Adipose tissue (tissue), 3 donors: Measurements from ENCODE around the gene HMOX2. TPM values are rescaled to one million over a fixed set of nuclear protein-coding genes. Genes with fewer than 3 reads are reported as not detected.

Experiments used
- H3K27ac ChIP-seq: one replicate; pipeline ENCODE4 v1.5.1; 2013; ENCODE audit warnings: low read depth, low read length
- WGBS, 3 donors: extraction: QIAGEN DNeasy Blood & Tissue Kit; methylation state at CpG; one replicate each; pipeline ENCODE4 v1.1.7; 2013; 5-methylcytosine and 5-hydroxymethylcytosine counted together
- polyA plus RNA-seq, 3 donors: library from polyadenylated mRNA; stranded (reverse); fragments of 200-250 nt; gene quantifications; one replicate each; pipeline ENCODE4 v1.2.3, GENCODE V29; 2013
- donor health status: healthy with polysubstance abuse.
- donor health status: Bipolar disorder and iron deficiency.
- donor health status: healthy.

The HMOX2 gene
- polyA plus RNA-seq, 3 donors, result 28.2 to 81.1 (median 45.7) TPM

- WGBS, 3 donors, result 72 to 85% (median 83%) methylated on average over 27 of the region's 27 CpGs
- no peak overlapping the region for H3K27ac ChIP-seq
These were observed 14.7 kb upstream of the HMOX2 start for GRCh38 chr16:4461250-4462085.

GRCh38 chr16:4463522-4464163 lies 12.6 kb upstream of the HMOX2 start:
- 86 to 90% (median 87%) methylated on average over 22 of the region's 22 CpGs for WGBS, 3 donors
- H3K27ac ChIP-seq, result no peak overlapping the region

GRCh38 chr16:4465977-4466779 lies 10.0 kb upstream of the HMOX2 start:
- 85 to 92% (median 88%) methylated on average over 32 of the region's 32 CpGs for WGBS, 3 donors
- H3K27ac ChIP-seq, result no peak overlapping the region

GRCh38 chr16:4467916-4468315 lies 8.3 kb upstream of the HMOX2 start:
- WGBS, 3 donors, result 93 to 96% (median 95%) methylated on average over 16 of the region's 16 CpGs
- H3K27ac ChIP-seq, result no peak overlapping the region

GRCh38 chr16:4468972-4469371 lies 7.2 kb upstream of the HMOX2 start:
- H3K27ac ChIP-seq, result no peak overlapping the region
- 88 to 93% (median 89%) methylated on average over 10 of the region's 10 CpGs for WGBS, 3 donors

- 94 to 97% (median 96%) methylated on average over 5 of the region's 5 CpGs for WGBS, 3 donors
These were observed 4.3 kb upstream of the HMOX2 start for GRCh38 chr16:4471869-4472268.

GRCh38 chr16:4472880-4473279 lies 3.3 kb upstream of the HMOX2 start:
- WGBS, 3 donors, result 68 to 77% (median 71%) methylated on average over 4 of the region's 4 CpGs
- H3K27ac ChIP-seq, result no peak overlapping the region

More at GRCh38 chr16:4471869-4472268, 4.3 kb upstream of the HMOX2 start:
- H3K27ac ChIP-seq, result no peak overlapping the region

- no peak within 1 kb of the TSS for H3K27ac ChIP-seq
- 2 to 3% (median 2%) methylated on average over 55 to 60 of the region's 60 CpGs for WGBS, 3 donors
These were observed 1.8 kb upstream of the HMOX2 start, which contains the start of gene NMRAL1 for GRCh38 chr16:4474192-4474961. NMRAL1 (minus strand) TSS chr16:4474625; CDS start chr16:4474132, 493 bp downstream.

GRCh38 chr16:4477966-4478365 lies 1.8 kb downstream of the HMOX2 start:
- 32 to 60% (median 37%) methylated on average over 2 of the region's 2 CpGs for WGBS, 3 donors
- no peak overlapping the region for H3K27ac ChIP-seq

- WGBS, 3 donors, result 30 to 80% (median 71%) methylated on average over 2 of the region's 2 CpGs
- H3K27ac ChIP-seq, result no peak overlapping the region
These were observed 5.3 kb downstream of the HMOX2 start for GRCh38 chr16:4481526-4481925.

- WGBS, 3 donors, result 86 to 91% (median 90%) methylated on average over 1 of the region's 1 CpG
- H3K27ac ChIP-seq, result no peak overlapping the region
These were observed 5.8 kb downstream of the HMOX2 start for GRCh38 chr16:4481963-4482362.

GRCh38 chr16:4486126-4486893 lies 10.1 kb downstream of the HMOX2 start:
- 70 to 93% (median 81%) methylated on average over 3 of the region's 3 CpGs for WGBS, 3 donors
- peak overlapping the region; percentile 52 for H3K27ac ChIP-seq

GRCh38 chr16:4487955-4488498 lies 11.8 kb downstream of the HMOX2 start:
- 43 to 66% (median 59%) methylated on average over 5 of the region's 5 CpGs for WGBS, 3 donors
- no peak overlapping the region for H3K27ac ChIP-seq

- no peak overlapping the region for H3K27ac ChIP-seq
- 59 to 76% (median 65%) methylated on average over 1 of the region's 1 CpG for WGBS, 3 donors
These were observed 12.3 kb downstream of the HMOX2 start for GRCh38 chr16:4488499-4488967.

GRCh38 chr16:4489030-4489429 lies 12.8 kb downstream of the HMOX2 start:
- H3K27ac ChIP-seq, result no peak overlapping the region
- 82 to 92% (median 90%) methylated on average over 5 of the region's 5 CpGs for WGBS, 3 donors

- no peak overlapping the region for H3K27ac ChIP-seq
- 87 to 97% (median 95%) methylated on average over 4 of the region's 4 CpGs for WGBS, 3 donors
These were observed 15.7 kb downstream of the HMOX2 start for GRCh38 chr16:4491898-4492297.
